Stimulated activated CD4-positive, alpha-beta T cell treated with anti-CD3 and anti-CD28 coated beads, TNF-alpha, amount 100 ng/mL, for 4 hours (primary cell): ENCODE data around the gene PGF.

ENCODE experiments used
- DNase-seq, 3 experiments: peaks; one replicate each; pipeline ENCODE4 v3.0.0-alpha.2; 2020; ENCODE audit warnings: low read depth in 3 of 3

Gene PGF

GRCh38 chr14:74956280-74957072, 1.1 kb upstream of the PGF start:
- DNase-seq = no peak

DNA sequence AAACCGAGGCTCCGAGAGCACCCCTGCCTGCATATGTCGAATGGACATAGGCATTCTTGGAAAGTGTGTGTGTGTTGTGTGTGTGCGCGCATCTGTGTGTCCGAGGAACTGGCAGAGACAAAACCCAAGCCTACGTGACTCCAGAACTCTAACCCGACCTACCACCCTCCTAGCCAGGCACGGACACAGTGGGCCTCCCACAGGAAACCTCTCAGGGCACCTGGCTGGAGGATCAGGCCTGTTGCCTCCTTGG, 556 bp upstream of the PGF start:
- DNase-seq = no peak

GRCh38 chr14:74954947-74955228, 509 bp downstream of the PGF start:
- no peak for DNase-seq

GRCh38 chr14:74954232-74954946, 1.0 kb downstream of the PGF start:
- DNase-seq = no peak

- DNase-seq = no peak
Observed at GRCh38 chr14:74953686-74954085, 1.7 kb downstream of the PGF start.

- no peak for DNase-seq
Observed at GRCh38 chr14:74952697-74953484, 2.5 kb downstream of the PGF start.

DNA sequence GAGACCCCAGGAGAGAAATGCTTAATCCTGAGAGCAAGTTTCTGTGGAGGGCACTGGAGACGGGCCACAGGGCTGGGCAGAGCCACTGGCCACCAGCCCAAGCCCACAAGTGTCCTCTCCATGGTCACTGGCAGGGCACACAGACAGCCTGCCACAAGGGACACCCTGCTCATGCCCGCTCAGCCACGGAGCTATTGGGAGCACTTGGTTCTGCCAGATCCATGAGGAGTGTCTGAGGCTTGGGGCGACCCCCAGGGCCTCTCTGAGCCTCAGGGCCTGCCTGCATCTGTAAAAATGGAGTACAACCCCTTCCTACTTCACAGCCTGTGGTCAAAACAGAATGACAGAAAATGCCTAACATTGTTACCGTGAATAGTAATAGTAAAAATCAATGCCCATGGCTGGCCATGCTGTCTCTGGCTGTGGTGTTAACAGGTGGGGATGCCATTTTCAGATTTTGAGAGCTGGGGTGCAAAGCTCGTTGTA, 3.2 kb downstream of the PGF start:
- no peak for DNase-seq

- DNase-seq = no peak
Observed at GRCh38 chr14:74951443-74952179, 3.8 kb downstream of the PGF start.

GRCh38 chr14:74950795-74951442, 4.5 kb downstream of the PGF start:
- DNase-seq = no peak

DNA sequence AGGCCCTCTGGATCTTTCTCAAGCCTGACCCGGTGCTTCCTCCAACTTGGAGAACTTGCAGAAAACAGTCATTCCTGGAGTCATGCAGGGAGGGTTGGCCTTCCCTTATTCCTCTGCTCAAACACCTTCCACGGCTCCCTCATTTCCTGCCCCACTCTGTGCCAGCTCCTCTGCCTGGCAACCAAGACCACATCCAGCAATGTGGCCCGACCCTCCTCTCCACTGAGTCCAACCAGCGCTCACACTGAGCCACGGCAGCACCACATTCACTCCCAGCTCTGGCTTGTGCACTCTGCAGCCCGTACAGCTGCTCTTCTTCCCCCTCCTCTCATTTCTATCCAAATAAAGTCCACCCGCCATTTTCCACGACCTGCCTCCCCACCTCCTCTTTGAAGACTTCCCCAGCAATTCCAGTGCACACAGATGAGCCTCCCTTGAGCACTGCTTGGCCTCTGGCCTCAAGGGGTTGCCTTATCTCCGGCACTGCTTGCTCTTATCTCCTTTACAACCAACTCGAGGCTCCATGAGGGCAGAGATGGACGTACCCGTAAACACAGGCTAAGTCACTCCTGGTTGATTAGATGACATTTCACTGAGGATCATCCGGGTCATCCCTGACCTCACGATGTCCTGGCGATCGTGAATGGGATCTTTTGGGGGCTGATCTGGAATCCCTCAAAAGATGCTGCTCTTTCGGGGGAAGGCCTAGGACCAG, 5.4 kb downstream of the PGF start:
- no peak for DNase-seq

GRCh38 chr14:74949191-74949601, 6.2 kb downstream of the PGF start:
- no peak for DNase-seq

GRCh38 chr14:74948228-74949175, 6.9 kb downstream of the PGF start:
- DNase-seq = no peak

DNA sequence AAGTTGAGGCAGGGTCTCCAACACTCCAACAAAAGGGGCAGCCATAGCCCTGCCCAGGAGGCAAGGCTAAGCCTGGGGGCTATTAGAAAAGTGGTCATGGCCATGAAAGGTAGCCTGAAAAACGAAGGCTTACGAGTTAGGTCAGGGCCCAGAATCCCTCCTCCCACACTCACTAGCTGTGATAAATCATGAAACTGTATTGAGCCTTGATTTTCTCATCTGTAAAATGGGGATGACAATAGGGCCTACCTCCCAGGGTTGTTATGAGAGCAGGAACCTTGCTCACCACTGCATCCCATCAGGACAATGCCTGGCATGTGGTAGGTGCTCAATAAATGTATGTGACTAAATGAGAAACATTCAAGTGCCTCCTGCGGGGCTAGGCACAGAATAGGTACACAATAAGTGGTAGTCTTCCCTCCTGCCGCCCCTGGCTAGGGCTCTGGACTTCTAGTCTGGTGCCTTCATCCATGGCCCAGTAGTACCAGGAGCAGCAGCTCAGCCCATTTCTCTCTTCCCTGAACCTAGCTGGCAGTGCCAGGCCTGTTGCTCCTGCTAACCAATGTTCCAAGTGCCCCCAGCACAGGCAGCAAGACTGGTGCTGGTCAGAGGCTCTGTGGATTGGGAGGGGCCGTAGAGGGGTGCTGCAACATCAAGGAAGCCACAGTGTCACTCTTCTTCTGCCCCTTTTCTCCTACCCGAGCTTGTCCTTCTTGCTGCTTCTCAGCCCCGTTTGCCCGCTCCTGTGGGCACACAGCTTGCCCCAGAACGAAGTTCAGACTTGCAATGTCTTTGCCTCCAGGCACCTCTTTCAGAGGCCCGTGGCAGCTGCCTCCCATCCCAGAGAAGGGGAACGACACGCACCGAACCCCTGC, 7.8 kb downstream of the PGF start:
- DNase-seq = no peak

- DNase-seq = no peak
Observed at GRCh38 chr14:74946659-74947281, 8.6 kb downstream of the PGF start.

GRCh38 chr14:74945852-74946658, 9.3 kb downstream of the PGF start:
- peak; percentile 51 to 58 (median 51) for DNase-seq

GRCh38 chr14:74945261-74945851, 10.0 kb downstream of the PGF start:
- DNase-seq = no peak

- no peak for DNase-seq
Observed at GRCh38 chr14:74942608-74943007, 12.8 kb downstream of the PGF start.
